Caki2 (cell line): ENCODE data around the gene ELOVL7. TPM values are rescaled to one million over a fixed set of nuclear protein-coding genes. Genes with fewer than 3 reads are reported as not detected.
"Not testable (repeated sequence)": the region's sequence is repeated elsewhere in the genome, so short reads cannot be mapped to it uniquely, and the experiment has no call there.

Experiments used
- DNase-seq: peaks from one replicate; pipeline ENCODE4 v3.0.0-alpha.2; 2015; ENCODE audit warnings: low read depth
- in situ Hi-C: cut with HindIII; loops from 2 replicates; pipeline ENCODE4 v1.10.0; 2016; ENCODE audit warnings: low sequenced_read_pairs, low pct_unique_long_range_greater_than_20kb, mixed read lengths
- total RNA-seq: library from RNA; depleted of rRNA; stranded (reverse); fragments of >200 nt; shearing (Covaris generic); gene quantifications from 2 replicates; pipeline ENCODE4 v1.2.3, GENCODE V29; 2014; ENCODE audit warnings: low replicate concordance

Gene ELOVL7
- total RNA-seq, 1 experiment from 2014 or later = 9.4 TPM

DNA sequence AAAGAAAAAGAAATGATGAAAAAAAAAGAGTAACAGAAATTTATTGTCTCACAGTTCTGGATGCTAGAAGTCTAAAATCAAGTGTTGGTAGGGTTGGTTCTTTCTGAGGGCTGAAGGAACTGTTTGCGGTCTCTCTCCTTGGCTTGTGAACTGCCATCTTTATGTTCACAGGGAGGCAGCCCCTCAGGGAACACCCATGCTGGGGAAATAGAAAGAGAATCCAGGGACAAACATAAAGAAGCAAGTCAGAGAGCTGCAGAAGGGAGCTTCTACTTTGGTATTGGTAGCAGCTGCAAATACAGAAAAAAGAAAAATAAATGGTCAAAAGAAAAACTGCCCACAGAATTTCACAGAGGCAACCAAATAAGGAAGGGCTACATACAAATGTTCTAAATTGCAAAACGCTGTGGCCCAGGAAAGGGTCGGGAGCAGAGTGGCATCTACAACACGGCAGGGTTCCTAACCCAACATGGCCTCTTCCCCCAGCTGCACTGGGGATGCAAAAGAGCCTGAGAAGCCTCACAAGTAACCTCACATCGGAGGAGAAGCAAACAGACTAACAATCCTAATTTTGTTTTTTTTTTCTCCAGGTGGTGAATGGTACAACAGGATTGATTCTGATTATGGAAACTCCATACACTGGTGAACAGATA is 37.4 kb downstream of the ELOVL7 start:
- in situ Hi-C loops = no loop called here
- DNase-seq = no peak

DNA sequence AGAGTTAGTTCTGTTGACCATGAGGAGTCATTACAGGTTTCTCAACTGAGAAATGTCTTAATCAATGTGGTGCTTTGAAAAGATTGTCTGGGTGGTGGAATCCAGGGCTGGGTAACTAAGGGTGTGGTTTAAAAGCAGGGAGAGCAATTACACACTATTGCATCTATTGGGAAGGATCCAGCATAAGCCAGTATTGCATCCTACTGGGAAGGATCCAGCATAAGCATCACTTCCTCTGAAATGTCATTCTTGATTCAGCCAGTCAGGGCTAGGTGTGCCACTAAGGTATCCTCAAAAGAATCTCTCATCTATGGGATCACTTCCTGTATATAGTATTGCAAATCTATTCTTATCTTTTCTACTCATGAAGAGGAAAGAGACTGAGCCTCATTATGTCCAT is 38.6 kb downstream of the ELOVL7 start:
- no peak for DNase-seq
- in situ Hi-C loops = no loop called here

DNA sequence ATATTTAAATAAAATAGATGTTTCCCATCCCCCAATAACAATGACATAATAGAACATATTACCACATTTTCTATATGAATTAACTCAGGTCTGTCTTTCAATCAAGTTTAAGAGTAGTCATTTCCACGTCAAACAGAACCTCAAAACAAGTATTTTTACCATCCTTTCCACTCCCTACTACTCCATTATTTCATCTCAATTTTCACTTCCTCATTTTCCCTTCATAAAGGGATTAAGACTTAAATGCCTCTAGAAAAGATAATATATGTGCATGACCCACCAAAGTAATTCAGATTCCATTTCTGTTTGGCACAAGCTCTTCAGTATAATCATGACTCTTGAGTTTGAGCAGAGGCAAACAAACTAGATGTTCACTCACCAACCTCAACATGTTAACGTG is 40.4 kb downstream of the ELOVL7 start:
- no peak for DNase-seq
- in situ Hi-C loops = no loop called here

DNA sequence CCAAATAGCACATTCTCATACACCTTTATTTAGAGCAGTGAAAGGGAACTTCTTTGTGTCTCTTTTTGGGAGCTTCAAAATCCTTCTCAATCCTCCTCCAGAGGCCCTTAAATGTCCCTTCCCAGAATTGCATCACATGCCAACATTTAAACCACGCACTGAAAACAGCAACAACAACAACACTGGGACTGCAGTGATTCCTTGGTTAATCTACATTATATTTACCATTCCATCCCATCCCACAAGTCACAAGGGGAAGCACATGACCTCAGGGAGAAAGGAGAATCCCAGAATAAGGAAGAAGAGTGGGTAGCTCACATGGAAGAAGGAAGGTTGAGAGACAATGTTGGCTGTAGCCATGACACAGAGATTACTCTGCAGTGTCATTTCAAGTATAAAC is 41.1 kb downstream of the ELOVL7 start:
- in situ Hi-C loops = no loop called here
- no peak for DNase-seq

DNA sequence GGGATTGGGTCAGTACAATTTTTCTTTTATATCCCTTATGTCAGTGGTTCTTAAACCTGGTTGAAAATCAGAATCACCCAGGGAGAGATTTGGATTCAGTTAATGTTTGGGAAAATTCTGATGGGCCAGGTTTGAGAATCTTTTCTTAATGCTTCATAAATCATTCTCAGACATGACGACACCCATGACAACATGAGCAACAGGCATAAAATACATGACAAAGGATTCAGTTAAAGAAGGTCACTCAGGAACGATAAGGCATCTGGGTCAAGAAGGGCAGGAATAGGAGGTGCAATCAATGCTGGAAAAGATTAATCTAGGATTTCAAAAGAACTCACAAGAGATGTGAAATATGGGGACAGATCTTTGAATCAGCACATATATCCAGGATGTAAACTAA is 41.8 kb downstream of the ELOVL7 start:
- in situ Hi-C loops = no loop called here
- no peak for DNase-seq

DNA sequence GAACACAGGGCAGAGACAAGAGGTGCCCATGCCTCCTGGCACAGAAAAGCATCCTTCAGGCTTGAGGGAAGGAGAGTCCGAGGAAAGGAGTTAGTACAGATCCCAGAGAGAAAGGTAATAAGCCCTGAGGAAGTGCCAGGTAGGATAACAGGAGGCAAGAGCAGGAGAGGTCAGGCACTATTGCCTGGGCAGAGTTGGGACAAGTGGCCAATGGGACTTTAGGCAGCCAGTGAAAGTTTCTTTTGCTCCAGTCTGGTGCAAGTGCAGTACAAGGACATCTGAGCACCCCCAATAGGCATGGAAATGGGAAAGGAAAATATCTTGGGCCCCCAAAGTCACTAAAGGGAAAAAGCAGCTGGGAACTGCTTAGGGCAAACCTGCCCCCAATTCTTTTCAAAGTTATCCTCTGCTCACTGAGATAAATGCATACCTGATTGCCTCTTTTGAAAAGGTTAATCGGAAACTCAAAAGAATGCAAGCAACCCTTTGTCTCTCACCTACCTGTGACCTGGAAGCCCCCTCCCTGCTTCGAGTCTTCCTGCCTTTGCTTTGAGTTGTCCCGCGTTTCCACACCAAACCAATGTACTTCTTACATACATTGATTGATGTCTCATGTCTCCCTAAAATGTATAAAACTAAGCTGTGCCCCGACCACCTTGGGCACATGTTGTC is 46.5 kb downstream of the ELOVL7 start:
- no peak for DNase-seq
- in situ Hi-C loops = no loop called here

DNA sequence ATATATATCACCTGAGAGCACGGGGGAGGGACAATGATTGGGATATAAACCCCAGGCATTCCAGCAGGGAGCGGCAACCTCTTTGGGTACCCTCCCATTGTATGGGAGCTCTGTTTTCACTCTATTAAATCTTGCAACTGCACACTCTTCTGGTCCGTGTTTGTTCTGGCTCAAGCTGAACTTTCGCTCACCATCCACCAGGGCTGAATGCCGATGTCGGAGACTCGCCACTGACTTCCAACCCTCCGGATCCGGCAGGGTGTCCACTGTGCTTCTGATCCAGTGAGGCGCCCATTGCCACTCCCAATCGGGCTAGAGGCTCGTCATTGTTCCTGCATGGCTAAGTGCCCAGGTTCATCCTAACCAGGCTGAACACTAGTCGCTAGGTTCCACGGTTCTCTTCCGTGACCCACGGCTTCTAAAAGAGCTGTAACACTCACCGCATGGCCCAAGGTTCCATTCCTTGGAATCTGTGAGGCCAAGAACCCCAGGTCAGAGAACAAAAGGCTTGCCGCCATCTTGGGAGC is 48.6 kb downstream of the ELOVL7 start:
- in situ Hi-C loops, DNase-seq: not testable (repeated sequence)

DNA sequence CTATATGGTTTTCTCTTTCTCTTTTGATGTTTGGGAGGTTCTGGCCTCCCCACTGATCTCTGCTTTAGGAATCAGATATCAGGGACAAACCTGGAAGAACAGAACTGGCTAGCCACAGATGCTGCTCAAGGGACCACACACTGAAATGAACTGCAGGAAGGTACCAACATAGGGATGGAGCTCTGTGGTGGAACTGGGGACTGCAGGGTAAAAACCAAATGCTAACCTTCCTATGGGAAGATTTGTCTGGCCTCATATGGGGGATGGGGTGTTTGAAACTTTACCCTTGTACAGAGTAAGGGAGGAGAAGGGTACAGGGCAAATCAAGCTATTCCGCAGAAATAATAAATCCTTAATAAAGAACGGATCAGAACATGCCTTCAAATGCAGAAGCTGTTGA is 49.4 kb downstream of the ELOVL7 start:
- in situ Hi-C loops = no loop called here
- DNase-seq = no peak

DNA sequence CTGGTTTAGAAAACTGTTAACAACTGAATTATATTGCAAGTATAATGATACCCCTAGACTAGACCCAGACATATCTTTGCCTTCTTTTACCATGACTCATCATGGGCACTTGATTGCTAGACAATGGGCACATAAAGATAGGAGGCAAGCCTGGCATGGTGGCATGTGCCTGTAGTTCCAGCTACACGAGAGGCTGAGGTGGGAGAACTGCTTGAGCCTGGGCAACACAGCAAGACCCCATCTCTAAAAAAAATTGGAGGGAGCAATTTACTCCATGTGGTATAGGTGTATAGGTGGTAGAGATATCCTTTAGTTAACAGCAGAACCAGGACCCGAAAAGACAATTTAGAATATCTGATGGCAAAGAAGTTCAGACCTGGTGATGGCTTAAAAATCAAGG is 51.6 kb downstream of the ELOVL7 start:
- in situ Hi-C loops = no loop called here
- DNase-seq = no peak

DNA sequence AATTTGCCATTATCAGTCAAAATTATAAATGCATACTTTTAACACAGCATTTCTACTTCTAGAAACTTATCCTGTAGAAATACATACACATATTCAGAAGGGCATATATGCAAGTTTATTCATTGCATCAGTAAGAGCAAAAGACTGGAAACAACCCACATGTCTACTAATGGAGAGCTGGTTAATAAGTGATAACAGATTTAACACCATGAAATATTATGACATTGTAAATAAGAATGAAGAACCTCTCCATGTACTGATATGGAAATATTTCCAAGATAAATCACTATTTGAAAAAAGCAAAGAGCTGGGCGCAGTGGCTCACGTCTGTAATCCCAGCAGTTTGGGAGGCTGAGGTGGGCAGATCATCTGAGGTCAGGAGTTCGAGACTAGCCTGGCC is 54.5 kb downstream of the ELOVL7 start:
- DNase-seq = no peak
- in situ Hi-C loops = no loop called here

DNA sequence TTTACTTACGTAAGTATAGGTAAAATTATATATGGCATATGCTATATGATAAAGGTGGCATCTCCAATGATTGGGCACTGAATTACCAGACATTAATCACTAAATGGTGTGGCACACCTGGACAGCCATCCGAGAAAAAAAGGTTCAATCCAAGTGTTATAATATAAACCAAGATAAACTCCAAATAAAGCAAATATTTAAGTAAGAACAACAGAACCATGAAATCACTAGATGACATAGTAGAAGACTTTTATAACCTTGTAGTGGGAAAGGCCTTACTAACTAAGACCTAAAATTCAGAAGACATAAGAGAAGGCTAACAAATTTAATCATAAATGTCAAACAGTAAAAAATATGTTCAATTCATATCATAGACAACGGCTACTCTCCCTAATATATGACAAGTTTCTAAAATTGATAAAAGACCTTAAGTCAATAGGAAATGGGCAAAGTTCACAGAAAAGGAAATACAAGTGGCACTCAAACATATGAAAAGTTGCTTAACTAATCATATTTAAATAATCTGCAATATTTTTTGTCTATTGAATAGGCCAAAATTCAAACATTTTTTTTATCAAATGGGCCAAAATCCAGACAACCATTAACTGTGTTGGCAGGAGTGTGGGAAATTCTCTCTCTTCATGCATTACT is 55.1 kb downstream of the ELOVL7 start:
- no peak for DNase-seq
- in situ Hi-C loops = no loop called here

DNA sequence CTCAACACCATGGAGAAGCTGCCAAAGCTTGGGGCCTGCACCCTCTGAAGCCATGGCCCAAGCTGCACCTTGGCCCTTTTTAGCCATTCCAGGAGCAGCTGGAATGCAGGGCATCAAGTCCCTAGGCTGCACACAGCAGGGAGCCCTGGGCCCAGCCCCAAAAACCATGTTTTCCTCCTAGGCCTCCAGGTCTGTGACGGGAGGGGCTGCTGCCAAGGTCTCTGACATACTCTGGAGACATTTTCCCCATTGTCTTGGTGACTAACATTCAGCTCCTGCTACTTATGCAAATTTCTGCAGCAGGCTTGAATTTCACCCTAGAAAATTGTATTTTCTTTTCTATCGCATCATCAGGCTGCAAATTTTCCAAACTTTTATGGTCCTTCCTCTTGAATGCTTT is 64.6 kb downstream of the ELOVL7 start:
- in situ Hi-C loops = no loop called here
- DNase-seq = peak; percentile 1

DNA sequence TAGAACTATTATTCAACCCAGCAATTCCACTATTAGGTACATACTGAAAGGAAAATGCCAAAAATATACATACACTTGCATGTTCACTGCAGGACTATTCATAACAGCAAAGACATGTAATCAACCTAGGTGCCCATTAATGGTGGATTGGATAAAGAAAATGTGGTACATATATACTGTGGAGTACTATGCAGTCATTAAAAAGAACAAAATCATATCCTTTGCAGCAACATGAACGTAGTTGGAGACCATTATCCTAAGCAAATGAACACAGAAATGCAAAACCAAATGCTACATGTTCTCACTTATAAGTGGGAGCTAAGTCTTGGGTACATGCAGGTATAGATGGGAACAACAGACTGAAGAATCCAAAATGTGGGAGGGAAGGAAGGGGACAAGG is 67.7 kb downstream of the ELOVL7 start:
- in situ Hi-C loops = no loop called here
- no peak for DNase-seq

DNA sequence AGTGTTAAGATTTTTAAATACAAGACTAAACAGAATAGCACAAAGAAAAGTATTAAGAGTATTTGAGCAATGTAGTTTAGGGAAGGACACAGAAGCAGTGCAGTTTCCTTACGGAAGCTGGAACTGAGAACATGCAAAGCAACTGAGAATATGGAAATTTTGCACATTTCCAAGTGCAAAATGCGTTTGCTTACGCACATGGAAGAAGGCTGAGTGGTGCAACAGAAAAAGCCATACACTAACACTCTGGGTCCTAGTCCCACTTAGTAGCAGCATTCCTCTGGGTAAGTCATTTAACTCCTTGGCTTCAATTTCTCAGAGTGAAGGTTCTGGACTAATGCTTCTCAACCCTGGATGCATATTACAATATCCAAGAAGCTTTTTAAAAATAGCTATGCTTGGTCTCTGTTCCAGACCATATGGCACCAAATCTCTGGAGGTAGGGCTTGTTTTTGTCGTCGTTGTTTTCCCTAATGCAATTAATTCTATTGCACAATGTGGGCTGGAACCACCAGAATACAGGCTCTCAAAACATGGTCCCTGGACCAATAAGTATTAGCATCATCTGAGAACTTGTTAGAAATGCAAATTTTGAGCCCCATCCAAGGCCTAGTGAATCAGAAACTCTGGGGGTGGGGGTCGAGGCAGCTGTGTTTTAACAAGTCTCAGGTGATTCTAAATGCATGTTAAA is 78.9 kb downstream of the ELOVL7 start:
- DNase-seq = no peak
- in situ Hi-C loops = no loop called here

DNA sequence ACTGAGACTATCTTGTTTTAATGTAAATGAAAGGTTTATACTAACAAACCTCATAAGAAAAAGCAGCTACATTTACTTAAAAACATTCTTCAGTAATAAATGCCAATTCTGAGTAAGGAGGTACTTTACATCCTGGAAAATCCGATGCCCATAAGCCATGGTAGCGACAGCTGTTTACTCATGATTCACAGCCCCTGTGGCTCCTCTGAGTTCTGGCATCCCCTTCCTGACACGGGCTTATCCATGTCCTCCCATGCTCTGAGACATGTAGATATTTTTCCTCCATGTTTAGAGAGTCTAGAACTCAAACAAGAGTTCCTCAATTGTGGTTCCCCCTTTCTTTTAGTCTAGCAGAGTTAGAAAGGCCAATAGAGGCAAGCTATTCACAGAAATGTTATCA is 81.0 kb downstream of the ELOVL7 start:
- in situ Hi-C loops = no loop called here
- no peak for DNase-seq

DNA sequence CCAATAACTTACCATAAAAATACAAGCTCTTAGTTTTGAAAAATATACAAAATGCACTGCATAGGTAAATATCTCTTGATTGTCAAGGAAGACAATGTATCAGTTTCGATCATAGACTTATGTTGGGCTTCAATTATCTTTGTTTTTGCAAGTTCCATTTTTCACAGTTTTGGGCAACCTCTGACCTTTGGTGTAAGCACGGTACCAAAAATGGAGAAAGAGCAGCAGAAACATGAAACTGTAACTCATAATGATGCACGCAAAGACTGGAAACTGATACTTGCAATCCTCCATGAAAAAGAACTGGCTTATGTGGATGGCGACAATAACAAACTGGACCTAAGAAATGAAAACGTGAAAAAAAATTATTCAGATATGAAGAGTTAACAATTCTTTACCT is 89.6 kb downstream of the ELOVL7 start:
- in situ Hi-C loops = no loop called here
- DNase-seq = no peak

DNA sequence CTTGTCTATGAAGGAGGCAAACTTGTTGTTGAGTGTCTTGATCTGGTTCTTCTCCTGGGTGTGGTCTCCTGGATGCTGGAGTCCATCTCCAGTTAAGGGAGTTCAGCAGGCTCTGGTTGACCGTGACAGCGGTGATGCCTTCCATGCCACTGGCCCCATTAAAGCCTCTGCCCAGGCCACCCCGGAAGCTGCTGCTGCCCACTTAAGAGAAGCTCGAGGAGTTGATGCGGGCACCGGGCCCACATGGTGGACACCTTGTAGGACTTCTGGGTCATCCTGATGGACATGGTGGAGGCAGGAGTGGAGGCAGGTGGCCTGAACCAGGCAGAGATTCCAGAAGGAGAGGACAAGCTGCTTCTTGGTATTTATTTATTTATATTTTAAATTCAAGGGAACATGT is 99.4 kb downstream of the ELOVL7 start:
- no peak for DNase-seq
- in situ Hi-C loops = no loop called here

DNA sequence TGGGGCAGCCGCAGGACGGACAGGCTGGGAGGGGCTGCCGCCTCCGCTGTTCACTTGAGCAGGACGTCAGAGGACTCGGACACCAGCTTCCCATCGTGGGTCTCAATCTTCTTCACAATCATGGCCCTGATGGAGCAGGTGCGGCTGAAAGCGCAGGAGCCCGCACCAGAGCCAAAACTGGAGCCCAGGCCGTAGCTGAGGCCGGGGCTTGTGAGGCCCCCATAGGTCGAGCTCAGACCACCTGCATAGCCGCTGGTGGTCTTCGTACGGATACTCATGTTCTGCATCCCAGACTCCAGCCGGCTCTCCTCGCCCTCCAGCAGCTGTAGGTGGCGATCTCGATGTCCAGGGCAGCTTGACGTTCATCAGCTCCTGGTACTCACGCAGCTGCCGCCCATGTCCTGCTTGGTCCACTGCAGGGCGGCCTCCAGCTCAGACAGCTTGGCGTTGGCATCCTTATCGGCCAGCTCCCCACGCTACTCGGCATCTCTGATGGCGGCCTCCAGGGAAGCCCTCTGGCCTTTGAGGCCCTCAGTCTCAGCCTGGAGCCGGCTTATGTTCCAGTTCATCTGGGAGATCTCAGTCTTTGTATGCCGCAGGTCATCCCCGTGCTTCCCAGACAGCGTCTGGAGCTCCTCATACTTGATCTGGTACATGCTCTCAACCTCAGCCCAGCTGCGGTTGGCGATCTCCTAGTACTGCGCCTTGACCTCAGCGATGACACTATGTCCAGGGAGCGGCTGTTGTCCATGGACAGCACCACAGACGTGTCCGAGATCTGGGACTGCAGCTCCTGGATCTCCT is 100.4 kb downstream of the ELOVL7 start:
- DNase-seq = no peak
- in situ Hi-C loops = no loop called here
